H1 (cell line): ENCODE results near the gene HID1.

Experiments
- ATF2 ChIP-seq: IDR thresholded peaks from 2 replicates; pipeline ENCODE4 v1.6.1; 2012; ENCODE audit warnings: low read length, inconsistent platforms
- CTCF ChIP-seq, 3 experiments: IDR thresholded peaks; 1 replicate in 2 of 3; 2 replicates in 1 of 3; pipeline versions ENCODE4 v1.5.1 to v1.6.1; 2011; ENCODE audit warnings: low read length in 3 of 3, mild to moderate bottlenecking in 3 of 3, inconsistent platforms in 2 of 3, low read depth in 1 of 3, moderate library complexity in 1 of 3; ENCODE audit not compliant: insufficient read depth in 1 of 3; ENCODE audit errors: control extremely low read depth in 1 of 3
- EZH2 ChIP-seq: fragments of 200-600 bp; sonication (generic); IDR thresholded peaks from 2 replicates; pipeline ENCODE4 v1.7.1; 2012; ENCODE audit warnings: low read depth, mild to moderate bottlenecking, moderate library complexity, low read length, inconsistent platforms; ENCODE audit not compliant: severe bottlenecking
- JUND ChIP-seq: IDR thresholded peaks from 2 replicates; pipeline ENCODE4 v1.6.1; 2011; ENCODE audit warnings: mild to moderate bottlenecking, improper control_type of control experiment, low read length
- POLR2A ChIP-seq, 2 experiments: IDR thresholded peaks; 1 replicate in 1 of 2; 2 replicates in 1 of 2; pipeline ENCODE4 v1.6.1; 2011; ENCODE audit warnings: low read depth in 2 of 2, low read length in 2 of 2, mild to moderate bottlenecking in 2 of 2; ENCODE audit errors: control extremely low read depth in 1 of 2
- RAD21 ChIP-seq, 2 experiments: IDR thresholded peaks in 1 of 2; conservative IDR thresholded peaks in 1 of 2; 2 replicates each; pipeline ENCODE4 v1.6.1; 2011; ENCODE audit warnings: low read depth in 2 of 2, low read length in 2 of 2, improper control_type of control experiment in 1 of 2, inconsistent platforms in 1 of 2, mild to moderate bottlenecking in 1 of 2, moderate library complexity in 1 of 2
- RFX5 ChIP-seq: IDR thresholded peaks from 2 replicates; pipeline ENCODE4 v1.6.1; 2011; ENCODE audit warnings: low read depth, low read length, improper control_type of control experiment, borderline replicate concordance
- SRF ChIP-seq: IDR thresholded peaks from 2 replicates; pipeline ENCODE4 v1.6.1; 2011; ENCODE audit warnings: mild to moderate bottlenecking, low read depth, low read length, moderate library complexity
- TAF1 ChIP-seq: IDR thresholded peaks from 2 replicates; pipeline ENCODE4 v1.6.1; 2011; ENCODE audit warnings: mild to moderate bottlenecking, low read depth, low read length
- TCF12 ChIP-seq: IDR thresholded peaks from 2 replicates; pipeline ENCODE4 v1.6.1; 2011; ENCODE audit warnings: low read depth, mild to moderate bottlenecking, low read length
- YY1 ChIP-seq: IDR thresholded peaks from 2 replicates; pipeline ENCODE4 v1.6.1; 2011; ENCODE audit warnings: low read depth, mild to moderate bottlenecking, low read length

- TF ChIP-seq EZH2 (no peak), TAF1 (no peak), POLR2A (IDR thresholded peaks at IDR 0.05; ENCODE audit: control extremely low read depth in 1 of 2, low read depth in 2 of 2, low read length in 2 of 2) (no peak), RFX5 (no peak), SRF (no peak), CTCF (IDR thresholded peaks at IDR 0.05; ENCODE audit: control extremely low read depth in 1 of 3, insufficient read depth in 1 of 3, low read depth in 1 of 3, low read length in 3 of 3) (no peak), YY1 (no peak), ATF2 (no peak), TCF12 (no peak), JUND (no peak), RAD21 (IDR thresholded peaks at IDR 0.05 in 1 of 2, conservative IDR thresholded peaks at IDR 0.05 in 1 of 2; ENCODE audit: low read depth in 2 of 2, low read length in 2 of 2) (no peak)
Observed at GRCh38 chr17:74903671-74904070, 68.9 kb downstream of the HID1 start.
